Stimulated activated CD4-positive, alpha-beta T cell treated with anti-CD3 and anti-CD28 coated beads, Interleukin-1b, Interleukin-23, amount 100 ng/mL, for 48 hours (primary cell): ENCODE results near the gene GPR35.
"Not testable (repeated sequence)": the region's sequence is repeated elsewhere in the genome, so short reads cannot be mapped to it uniquely, and the experiment has no call there.

ENCODE experiments used
- DNase-seq: peaks from one replicate; pipeline ENCODE4 v3.0.0-alpha.2; 2020

The GPR35 gene

GRCh38 chr2:240663546-240664190 is 38.4 kb downstream of the GPR35 start:
- no peak for DNase-seq

- DNase-seq, result no peak
Observed at GRCh38 chr2:240664622-240665021, 39.3 kb downstream of the GPR35 start.

GRCh38 chr2:240670402-240670801 is 45.1 kb downstream of the GPR35 start:
- no peak for DNase-seq

GRCh38 chr2:240670950-240671349 is 45.7 kb downstream of the GPR35 start:
- DNase-seq, result no peak

- no peak for DNase-seq
Observed at GRCh38 chr2:240672076-240672700, 46.9 kb downstream of the GPR35 start.

- no peak for DNase-seq
Observed at GRCh38 chr2:240672701-240673190, 47.5 kb downstream of the GPR35 start.

- not testable (repeated sequence) for DNase-seq
Observed at GRCh38 chr2:240674461-240675184, 49.3 kb downstream of the GPR35 start.

- not testable (repeated sequence) for DNase-seq
Observed at GRCh38 chr2:240675345-240675744, 50.1 kb downstream of the GPR35 start.

- not testable (repeated sequence) for DNase-seq
Observed at GRCh38 chr2:240678043-240678442, 52.8 kb downstream of the GPR35 start.

GRCh38 chr2:240678909-240679308 is 53.6 kb downstream of the GPR35 start:
- not testable (repeated sequence) for DNase-seq

GRCh38 chr2:240680185-240680584 is 54.9 kb downstream of the GPR35 start:
- DNase-seq, result not testable (repeated sequence)
